ENCODE data around the gene MECR. TPM values are rescaled to one million over a fixed set of nuclear protein-coding genes. Genes with fewer than 3 reads are reported as not detected.

Gene MECR
- total RNA-seq (2014; rRNA removed; shearing (Covaris generic)), result 35.8 and 35.9 TPM in 2 replicates
- polyA plus RNA-seq (2014; cell fraction: nucleus; rRNA removed), result 33.6 and 45.0 TPM in 2 replicates

GRCh38 chr1:29230553-29231378 lies at the start of gene MECR:
Gene MECR (minus strand): TSS chr1:29230934. CDS start chr1:29230906, 28 bp downstream.
- peak; percentile 82 for DNase-seq (ENCODE audit: extremely low read depth, low read depth)

GRCh38 chr1:29279951-29280391 lies 49.2 kb upstream of the MECR start:
- no peak for DNase-seq (ENCODE audit: extremely low read depth, low read depth)

- no peak for DNase-seq (ENCODE audit: extremely low read depth, low read depth)
These were observed 48.7 kb upstream of the MECR start for GRCh38 chr1:29279406-29279805.

GRCh38 chr1:29278124-29278523 lies 47.4 kb upstream of the MECR start:
- no peak for DNase-seq (ENCODE audit: extremely low read depth, low read depth)

- no peak for DNase-seq (ENCODE audit: extremely low read depth, low read depth)
These were observed 44.7 kb upstream of the MECR start for GRCh38 chr1:29275435-29275834.

- DNase-seq (ENCODE audit: extremely low read depth, low read depth), result no peak
These were observed 41.6 kb upstream of the MECR start for GRCh38 chr1:29272147-29272907.

- peak; percentile 68 for DNase-seq (ENCODE audit: extremely low read depth, low read depth)
These were observed 41.0 kb upstream of the MECR start for GRCh38 chr1:29271724-29272123.

- no peak for DNase-seq (ENCODE audit: extremely low read depth, low read depth)
These were observed 40.3 kb upstream of the MECR start for GRCh38 chr1:29270929-29271521.

GRCh38 chr1:29269382-29269781 lies 38.6 kb upstream of the MECR start:
- DNase-seq (ENCODE audit: extremely low read depth, low read depth), result no peak

GRCh38 chr1:29267321-29268070 lies 36.8 kb upstream of the MECR start:
- DNase-seq (ENCODE audit: extremely low read depth, low read depth), result no peak

GRCh38 chr1:29266912-29267311 lies 36.2 kb upstream of the MECR start:
- DNase-seq (ENCODE audit: extremely low read depth, low read depth), result no peak

- no peak for DNase-seq (ENCODE audit: extremely low read depth, low read depth)
These were observed 34.1 kb upstream of the MECR start for GRCh38 chr1:29264773-29265389.

GRCh38 chr1:29260531-29260930 lies 29.8 kb upstream of the MECR start:
- no peak for DNase-seq (ENCODE audit: extremely low read depth, low read depth)

GRCh38 chr1:29259802-29260441 lies 29.2 kb upstream of the MECR start:
- no peak for DNase-seq (ENCODE audit: extremely low read depth, low read depth)

GRCh38 chr1:29258976-29259801 lies 28.5 kb upstream of the MECR start:
- no peak for DNase-seq (ENCODE audit: extremely low read depth, low read depth)

GRCh38 chr1:29258189-29258975 lies 27.6 kb upstream of the MECR start:
- no peak for DNase-seq (ENCODE audit: extremely low read depth, low read depth)

GRCh38 chr1:29256979-29257804 lies 26.5 kb upstream of the MECR start:
- DNase-seq (ENCODE audit: extremely low read depth, low read depth), result no peak

Measured in NCI-H460 (cell line).